Measurements from ENCODE around the gene SEMA6C. TPM values are rescaled to one million over a fixed set of nuclear protein-coding genes. Genes with fewer than 3 reads are reported as not detected.

The SEMA6C gene
- total RNA-seq, 1 donor from 2014 or later, result 37.1 TPM

DNA sequence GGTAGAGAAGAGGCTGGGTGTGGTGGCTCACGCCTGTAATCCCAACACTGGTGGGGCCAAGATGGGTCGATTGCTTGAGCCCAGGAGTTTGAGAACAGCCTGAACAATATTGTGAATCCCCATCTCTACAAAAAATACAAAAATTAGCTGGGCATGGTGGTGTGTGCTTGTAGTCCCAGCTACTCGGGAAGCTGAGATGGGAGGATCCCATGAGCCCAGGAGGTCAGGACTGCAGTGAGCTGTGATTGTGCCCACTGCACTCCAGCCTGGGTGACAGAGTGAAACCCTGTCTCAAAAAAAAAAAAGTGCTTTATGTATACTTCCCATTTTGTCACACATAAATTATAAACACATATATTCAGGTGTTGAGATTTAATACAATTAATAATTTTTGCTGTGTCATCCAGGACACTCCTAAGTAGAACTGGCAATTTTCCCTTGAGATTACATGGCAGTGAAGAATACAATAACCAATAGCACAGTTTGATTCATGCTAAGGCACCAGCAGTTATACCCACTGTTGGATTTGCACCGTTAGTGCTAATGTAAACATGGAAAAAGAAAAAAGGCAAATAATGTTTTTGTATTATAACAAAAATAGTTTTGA is 60.4 kb downstream of the SEMA6C start:
- Mint-ChIP-seq H3K36me3 (no peaks in the 10 kb centered on the region), H3K9me3 (no peaks in the 10 kb centered on the region), H3K4me1 (ENCODE audit: unreplicated experiment) (no peaks in the 10 kb centered on the region), H3K27ac (no peak overlapping the region), H3K27me3 (no peaks in the 10 kb centered on the region), H3K4me3 (no peak overlapping the region)
- DNase-seq (ENCODE audit: extremely low spot score, unreplicated experiment), result no peak
- TF ChIP-seq, protein P1, sequence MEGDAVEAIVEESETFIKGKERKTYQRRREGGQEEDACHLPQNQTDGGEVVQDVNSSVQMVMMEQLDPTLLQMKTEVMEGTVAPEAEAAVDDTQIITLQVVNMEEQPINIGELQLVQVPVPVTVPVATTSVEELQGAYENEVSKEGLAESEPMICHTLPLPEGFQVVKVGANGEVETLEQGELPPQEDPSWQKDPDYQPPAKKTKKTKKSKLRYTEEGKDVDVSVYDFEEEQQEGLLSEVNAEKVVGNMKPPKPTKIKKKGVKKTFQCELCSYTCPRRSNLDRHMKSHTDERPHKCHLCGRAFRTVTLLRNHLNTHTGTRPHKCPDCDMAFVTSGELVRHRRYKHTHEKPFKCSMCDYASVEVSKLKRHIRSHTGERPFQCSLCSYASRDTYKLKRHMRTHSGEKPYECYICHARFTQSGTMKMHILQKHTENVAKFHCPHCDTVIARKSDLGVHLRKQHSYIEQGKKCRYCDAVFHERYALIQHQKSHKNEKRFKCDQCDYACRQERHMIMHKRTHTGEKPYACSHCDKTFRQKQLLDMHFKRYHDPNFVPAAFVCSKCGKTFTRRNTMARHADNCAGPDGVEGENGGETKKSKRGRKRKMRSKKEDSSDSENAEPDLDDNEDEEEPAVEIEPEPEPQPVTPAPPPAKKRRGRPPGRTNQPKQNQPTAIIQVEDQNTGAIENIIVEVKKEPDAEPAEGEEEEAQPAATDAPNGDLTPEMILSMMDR (conservative IDR thresholded peaks at IDR 0.05), result no peak

Other genes starting within 250 kb of the SEMA6C start
- gene SETDB1, start 220.3 kb downstream of the SEMA6C start, total RNA-seq (ENCODE audit: low replicate concordance), result 53.5 and 73.8 TPM in 2 replicates
- gene CERS2, start 171.8 kb downstream of the SEMA6C start, total RNA-seq (ENCODE audit: low replicate concordance), result 129 and 181 TPM in 2 replicates
- gene ANXA9, start 164.3 kb downstream of the SEMA6C start, total RNA-seq (ENCODE audit: low replicate concordance), result 5.8 and 9.5 TPM in 2 replicates
- gene MINDY1, start 139.7 kb downstream of the SEMA6C start, total RNA-seq (ENCODE audit: low replicate concordance), result 28.5 and 38.8 TPM in 2 replicates
- gene PRUNE1, start 138.2 kb downstream of the SEMA6C start, total RNA-seq (ENCODE audit: low replicate concordance), result 16.3 and 20.4 TPM in 2 replicates
- gene BNIPL, start 110.0 kb downstream of the SEMA6C start, total RNA-seq (ENCODE audit: low replicate concordance), result 27.7 and 70.3 TPM in 2 replicates
- 4.7 and 8.6 TPM in 2 replicates for gene C1orf56, start 98.9 kb downstream of the SEMA6C start, total RNA-seq (ENCODE audit: low replicate concordance)
- 109 and 176 TPM in 2 replicates for gene CDC42SE1, start 87.0 kb downstream of the SEMA6C start, total RNA-seq (ENCODE audit: low replicate concordance)
- gene MLLT11, start 86.2 kb downstream of the SEMA6C start, total RNA-seq (ENCODE audit: low replicate concordance), result 9.0 and 17.0 TPM in 2 replicates
- 13.6 and 14.3 TPM in 2 replicates for gene GABPB2, start 75.9 kb downstream of the SEMA6C start, total RNA-seq (ENCODE audit: low replicate concordance)
- not detected in 2 replicates for gene TNFAIP8L2, start 10.0 kb upstream of the SEMA6C start, total RNA-seq (ENCODE audit: low replicate concordance)
- 8.9 and 12.3 TPM in 2 replicates for gene LYSMD1, start 19.3 kb upstream of the SEMA6C start, total RNA-seq (ENCODE audit: low replicate concordance)
- 39.3 and 42.1 TPM in 2 replicates for gene SCNM1, start 19.5 kb upstream of the SEMA6C start, total RNA-seq (ENCODE audit: low replicate concordance)
- 1.9 TPM in 2 replicates for gene TMOD4, start 29.4 kb upstream of the SEMA6C start, total RNA-seq (ENCODE audit: low replicate concordance)
- 95.8 and 97.4 TPM in 2 replicates for gene VPS72, start 43.6 kb upstream of the SEMA6C start, total RNA-seq (ENCODE audit: low replicate concordance)
- 69.8 and 77.3 TPM in 2 replicates for gene PIP5K1A, start 51.9 kb upstream of the SEMA6C start, total RNA-seq (ENCODE audit: low replicate concordance)
- gene PSMD4, start 108.1 kb upstream of the SEMA6C start, total RNA-seq (ENCODE audit: low replicate concordance), result 146 and 170 TPM in 2 replicates
- gene ZNF687, start 135.7 kb upstream of the SEMA6C start, total RNA-seq (ENCODE audit: low replicate concordance), result 29.6 and 31.7 TPM in 2 replicates
- 59.6 and 60.7 TPM in 2 replicates for gene PI4KB, start 180.8 kb upstream of the SEMA6C start, total RNA-seq (ENCODE audit: low replicate concordance)
- 27.3 and 66.5 TPM in 2 replicates for gene RFX5, start 200.6 kb upstream of the SEMA6C start, total RNA-seq (ENCODE audit: low replicate concordance)
- gene SELENBP1, start 226.1 kb upstream of the SEMA6C start, total RNA-seq (ENCODE audit: low replicate concordance), result 20.5 and 39.2 TPM in 2 replicates